GM12892 (cell line): ENCODE measurements around the gene RBCK1.

ENCODE experiments used
- POLR2A ChIP-seq: IDR thresholded peaks from 2 replicates; pipeline ENCODE4 v1.6.1; 2011; ENCODE audit warnings: low read depth, low read length, control low read depth
- POLR2AphosphoS5 ChIP-seq: IDR thresholded peaks from 2 replicates; pipeline ENCODE4 v1.6.1; 2011; ENCODE audit warnings: low read depth, low read length, control low read depth

DNA sequence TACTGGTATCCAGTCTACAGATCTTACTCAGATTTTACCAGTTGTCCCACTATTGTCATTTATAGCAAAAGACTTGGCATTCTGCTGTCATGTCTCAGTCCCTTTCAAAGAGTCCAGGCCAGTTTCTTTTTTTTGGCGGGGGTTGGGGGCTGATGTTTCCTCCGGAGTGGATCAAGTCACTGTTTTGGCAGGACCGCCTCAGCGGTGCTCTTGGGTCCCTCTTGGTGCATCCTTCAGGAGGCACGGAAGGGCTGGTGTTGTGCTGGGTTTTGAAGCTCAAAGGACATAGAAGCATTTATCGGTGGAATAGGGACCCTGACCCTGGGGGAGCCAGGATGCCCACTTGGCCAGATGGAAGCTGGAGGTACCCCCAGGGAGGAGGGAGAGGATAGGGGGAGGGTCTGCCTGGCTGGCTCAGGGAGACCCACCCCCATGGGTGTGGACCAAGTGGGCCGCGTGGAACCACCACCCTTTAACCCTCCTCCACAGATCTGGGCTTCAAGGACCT lies 10.8 kb downstream of the RBCK1 start:
- TF ChIP-seq POLR2A (no peak), POLR2AphosphoS5 (no peak)
